Midbrain (tissue), 1 donor: Measurements from ENCODE around the gene TRIM41.
"Not testable (repeated sequence)": the region's sequence is repeated elsewhere in the genome, so short reads cannot be mapped to it uniquely, and the experiment has no call there.

Experiments
- DNase-seq: peaks from one replicate; lab custom pipeline; 2025; lab: John Stamatoyannopoulos, UW

Gene TRIM41

DNA sequence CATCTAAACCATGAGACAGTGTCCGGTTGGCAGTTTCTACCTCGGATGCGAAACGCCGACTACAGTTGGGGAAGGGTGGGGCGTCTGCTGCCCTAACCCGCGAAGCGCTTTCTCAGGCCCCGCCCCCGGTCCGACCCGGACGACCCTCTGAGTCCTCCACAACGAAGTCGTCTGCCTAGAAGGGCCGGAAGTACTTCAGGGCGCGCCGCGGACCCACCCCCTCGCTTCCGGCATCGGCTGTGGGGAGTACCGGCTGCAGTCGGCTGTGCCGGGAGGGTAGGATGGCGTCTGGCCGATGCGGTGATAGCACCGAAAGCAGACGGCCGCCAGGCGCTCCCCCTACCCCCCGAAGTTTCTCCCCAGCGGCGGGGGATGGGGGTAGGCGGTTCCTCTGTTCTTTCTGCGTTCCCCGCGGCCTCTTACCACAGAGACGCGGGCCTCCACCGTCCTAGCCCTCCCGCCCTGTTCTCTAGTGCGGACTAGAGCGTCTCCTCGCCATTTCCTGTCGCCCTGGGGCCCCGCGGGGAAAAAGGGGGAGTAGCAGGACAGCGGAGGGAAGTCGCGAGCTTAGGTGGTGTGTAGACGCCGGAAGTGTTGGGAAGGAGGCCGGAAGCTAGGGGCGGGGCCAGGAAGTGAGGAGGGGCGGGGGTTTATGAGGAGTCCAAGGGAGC, at the start of gene TRIM41:
TRIM41 (plus strand) TSS at position 224 of the 671 bp plus-strand sequence. CDS start 719 bp downstream, outside the sequence.
- no peak for DNase-seq

GRCh38 chr5:181173420-181174342, 49.4 kb upstream of the TRIM41 start:
- DNase-seq = no peak

GRCh38 chr5:181176254-181176952, 46.7 kb upstream of the TRIM41 start:
- DNase-seq = no peak

GRCh38 chr5:181177559-181177958, 45.5 kb upstream of the TRIM41 start:
- DNase-seq = not testable (repeated sequence)

GRCh38 chr5:181181650-181182565, 41.2 kb upstream of the TRIM41 start:
- no peak for DNase-seq

- no peak for DNase-seq
These were observed 40.4 kb upstream of the TRIM41 start for GRCh38 chr5:181182651-181183050.

GRCh38 chr5:181184845-181185216, 38.2 kb upstream of the TRIM41 start:
- DNase-seq = no peak

- DNase-seq = no peak
These were observed 37.5 kb upstream of the TRIM41 start for GRCh38 chr5:181185560-181185959.

DNA sequence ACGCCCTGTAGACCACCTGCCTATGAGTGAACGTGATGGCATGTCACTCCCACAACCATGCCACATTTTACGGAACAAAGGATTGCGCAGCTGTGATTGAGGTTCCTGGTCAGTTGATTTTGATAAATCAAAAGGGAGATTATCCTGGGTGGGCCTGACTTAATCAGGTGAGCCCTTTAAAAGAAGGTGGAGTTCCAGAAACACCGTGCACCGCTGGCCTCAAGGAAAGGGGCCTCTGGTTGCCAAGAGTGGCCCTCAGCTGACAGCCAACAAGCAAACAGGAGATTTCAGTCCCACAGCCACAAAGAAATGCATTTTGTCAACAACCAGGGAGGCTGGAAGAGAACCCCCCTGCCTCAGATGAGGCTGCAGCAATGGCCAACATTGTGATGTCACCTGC, 37.1 kb upstream of the TRIM41 start:
- no peak for DNase-seq

DNA sequence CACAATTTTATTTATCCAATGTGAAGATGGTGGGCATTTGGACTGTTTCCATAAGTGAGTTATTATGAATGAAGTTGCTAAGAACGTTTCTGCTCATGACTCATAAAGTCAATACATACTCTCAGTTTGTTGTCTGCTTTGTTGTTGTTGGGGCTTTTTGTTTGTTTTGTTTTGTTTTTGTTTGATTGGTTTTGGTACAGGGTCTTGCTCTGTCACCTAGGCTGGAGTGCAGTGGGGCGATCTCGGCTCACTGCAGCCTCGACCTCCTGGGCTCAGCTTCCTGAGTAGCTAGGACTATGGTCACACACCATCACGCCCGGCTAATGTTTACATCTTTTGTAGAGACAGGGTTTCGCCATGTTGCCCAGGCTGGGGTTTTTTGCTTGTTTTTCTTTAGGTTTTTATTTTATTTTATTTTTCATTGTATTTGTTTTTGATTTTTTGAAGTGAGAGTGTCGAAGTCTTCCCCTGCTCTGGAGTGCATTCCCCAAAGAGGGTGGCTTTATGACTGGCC, 36.0 kb upstream of the TRIM41 start:
- no peak for DNase-seq

GRCh38 chr5:181187500-181188213, 35.4 kb upstream of the TRIM41 start:
- DNase-seq = no peak

GRCh38 chr5:181188700-181189362, 34.2 kb upstream of the TRIM41 start:
- DNase-seq = no peak

DNA sequence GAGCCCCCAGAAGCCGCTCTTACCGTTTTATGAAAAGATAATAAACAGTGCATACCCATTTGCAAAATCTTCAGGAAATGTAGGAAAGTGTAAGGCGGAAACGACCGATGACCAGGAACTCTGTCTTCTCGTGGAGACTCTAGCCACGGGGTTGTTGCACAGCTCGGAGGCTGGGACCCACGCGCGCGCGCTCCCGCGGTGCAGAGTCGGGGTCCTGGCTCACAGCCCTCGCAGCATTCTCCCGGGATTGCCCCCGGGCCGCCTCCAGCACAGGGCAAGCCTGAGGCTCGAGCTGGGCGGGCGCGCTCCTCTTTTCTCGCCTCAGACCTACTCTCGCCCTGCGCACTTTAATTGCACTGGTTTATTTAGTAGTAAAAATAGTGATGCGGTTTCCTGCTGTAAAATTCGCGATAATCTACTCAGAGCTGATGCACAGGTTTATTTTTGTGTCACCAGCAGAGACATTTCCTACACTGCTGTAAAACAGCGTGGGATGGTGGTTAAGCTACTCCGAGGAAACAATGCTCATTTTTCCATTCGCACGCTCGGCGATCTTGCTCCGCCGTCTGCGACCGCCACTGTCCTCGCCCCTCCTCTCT, 33.6 kb upstream of the TRIM41 start:
- DNase-seq = no peak

- no peak for DNase-seq
These were observed 32.9 kb upstream of the TRIM41 start for GRCh38 chr5:181189962-181190710.

DNA sequence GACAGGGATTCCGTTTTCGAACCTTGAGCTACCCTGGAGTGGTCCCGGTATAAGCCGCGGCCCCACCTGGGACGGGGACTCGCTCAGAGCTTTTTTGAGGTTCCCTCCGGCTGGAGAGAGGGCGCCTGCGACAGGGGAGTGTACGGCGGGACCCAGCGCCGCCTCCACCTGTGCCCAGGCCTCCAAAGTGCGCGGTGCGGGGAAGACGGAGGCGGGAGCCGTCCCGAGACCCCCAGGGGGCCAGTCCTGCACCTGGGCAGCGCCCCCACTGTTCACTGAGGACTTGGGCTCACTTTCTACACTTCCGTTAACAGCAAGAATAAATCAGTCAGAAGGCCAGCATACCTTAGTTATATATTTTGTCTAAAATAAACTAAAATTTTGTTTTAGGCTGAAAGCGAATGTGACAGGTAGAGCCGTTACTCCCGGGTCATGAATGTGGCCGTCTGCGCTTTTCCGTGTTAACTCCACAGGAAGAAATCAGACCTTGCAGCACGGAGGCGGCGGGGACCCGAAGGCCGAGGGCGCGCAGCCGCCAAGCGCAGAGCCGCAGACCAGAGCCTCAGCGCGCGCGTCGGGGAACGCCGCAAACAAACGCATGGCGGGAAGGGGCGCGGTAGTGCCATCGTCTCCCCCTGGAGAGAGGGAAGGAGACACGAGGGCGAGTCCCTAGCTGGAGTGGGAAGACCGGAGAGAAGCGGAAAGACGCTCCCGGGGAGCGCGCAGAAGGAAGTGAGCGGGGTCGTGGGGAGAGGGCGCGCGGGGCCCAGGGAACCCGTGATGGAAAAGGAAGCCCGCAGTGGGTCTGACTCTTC, 32.2 kb upstream of the TRIM41 start:
- DNase-seq = no peak

GRCh38 chr5:181191526-181192336, 31.4 kb upstream of the TRIM41 start:
- DNase-seq = no peak
